Neural cell (in vitro differentiated cells): ENCODE measurements around the gene MB21D2. TPM values are rescaled to one million over a fixed set of nuclear protein-coding genes. Genes with fewer than 3 reads are reported as not detected.

ENCODE experiments used
- H2AFZ ChIP-seq: fragments of 200-600, 300-800 bp; sonication (generic), shearing (Covaris generic); 2 replicates; pipeline ENCODE4 v1.6.0; 2014; ENCODE audit warnings: low read depth, mild to moderate bottlenecking, antibody characterized with exemption, low read length, moderate library complexity
- H3F3A ChIP-seq: fragments of 200-600 bp; shearing (Covaris generic); 2 replicates; pipeline ENCODE4 v1.6.1; 2016; ENCODE audit warnings: mild to moderate bottlenecking, moderate library complexity, mixed read lengths, antibody characterized with exemption, low read length; ENCODE audit not compliant: insufficient read depth, poor library complexity, severe bottlenecking
- H3K27ac ChIP-seq: fragments of 200-600, 300-800 bp; sonication (generic), shearing (Covaris generic); 2 replicates; pipeline ENCODE4 v1.5.1; 2014; ENCODE audit warnings: mild to moderate bottlenecking, low read length, moderate library complexity
- H3K27me3 ChIP-seq: fragments of 300-800, 200-600 bp; sonication (generic), shearing (Covaris generic); 2 replicates; pipeline ENCODE4 v1.6.0; 2014; ENCODE audit warnings: mild to moderate bottlenecking, low read depth, low read length, moderate library complexity; ENCODE audit not compliant: insufficient read depth
- H3K36me3 ChIP-seq: fragments of 300-800, 200-600 bp; sonication (generic), shearing (Covaris generic); 2 replicates; pipeline ENCODE4 v1.5.1; 2014; ENCODE audit warnings: mild to moderate bottlenecking, antibody characterized with exemption, low read length, moderate library complexity; ENCODE audit not compliant: insufficient read depth
- H3K4me2 ChIP-seq: fragments of 300-800, 200-600 bp; sonication (generic), shearing (Covaris generic); 2 replicates; pipeline ENCODE4 v1.6.0; 2014; ENCODE audit warnings: mild to moderate bottlenecking, low read length
- H3K4me3 ChIP-seq: fragments of 300-800, 200-600 bp; sonication (generic), shearing (Covaris generic); 2 replicates; pipeline ENCODE4 v1.5.1; 2014; ENCODE audit warnings: mild to moderate bottlenecking, low read length, moderate library complexity
- H3K79me2 ChIP-seq: fragments of 200-600 bp; shearing (Covaris generic); replicated peaks from 2 replicates; pipeline ENCODE4 v1.6.0; 2014; ENCODE audit warnings: mild to moderate bottlenecking, low read length, moderate library complexity; ENCODE audit not compliant: insufficient read depth
- H3K9ac ChIP-seq: fragments of 300-800, 200-600 bp; sonication (generic), shearing (Covaris generic); 2 replicates; pipeline ENCODE4 v1.6.1; 2016; ENCODE audit warnings: mild to moderate bottlenecking, low read length, mixed read lengths
- H3K9me2 ChIP-seq: fragments of 200-600 bp; shearing (Covaris generic); 2 replicates; pipeline ENCODE4 v1.6.1; 2016; ENCODE audit warnings: mild to moderate bottlenecking, low read length, mixed read lengths; ENCODE audit not compliant: insufficient read depth
- H3K9me3 ChIP-seq: fragments of 200-600, 300-800 bp; sonication (generic), shearing (Covaris generic); 2 replicates; pipeline ENCODE4 v1.6.1; 2016; ENCODE audit warnings: mild to moderate bottlenecking, mixed run types, low read length, moderate library complexity, mixed read lengths
- H4K20me1 ChIP-seq: fragments of 200-600 bp; shearing (Covaris generic); 2 replicates; pipeline ENCODE4 v1.6.1; 2016; ENCODE audit warnings: mild to moderate bottlenecking, mixed run types; ENCODE audit not compliant: insufficient read depth
- CTCF ChIP-seq: fragments of 450-650 bp; IDR thresholded peaks from 2 replicates; pipeline ENCODE4 v1.5.1; 2014; ENCODE audit warnings: antibody characterized with exemption, mild to moderate bottlenecking, moderate library complexity; ENCODE audit not compliant: poor library complexity, severe bottlenecking
- EP300 ChIP-seq: fragments of 450-650 bp; conservative IDR thresholded peaks from 2 replicates; pipeline ENCODE4 v1.6.1; 2014; ENCODE audit warnings: antibody characterized with exemption, mild to moderate bottlenecking, moderate library complexity; ENCODE audit not compliant: poor library complexity, severe bottlenecking
- EZH2 ChIP-seq: fragments of 200-600, 300-800 bp; shearing (Covaris generic), sonication (generic); IDR thresholded peaks from 2 replicates; pipeline ENCODE4 v1.6.1; 2014; ENCODE audit warnings: antibody characterized with exemption, low read length, borderline replicate concordance, mild to moderate bottlenecking; ENCODE audit not compliant: insufficient read depth, poor library complexity, severe bottlenecking
- MXI1 ChIP-seq: fragments of 450-650 bp; conservative IDR thresholded peaks from 2 replicates; pipeline ENCODE4 v1.6.1; 2014; ENCODE audit warnings: antibody characterized with exemption, mild to moderate bottlenecking; ENCODE audit not compliant: poor library complexity, severe bottlenecking
- POLR2AphosphoS5 ChIP-seq: IDR thresholded peaks from 2 replicates; pipeline ENCODE4 v1.6.1; 2012
- RAD21 ChIP-seq: fragments of 450-650 bp; conservative IDR thresholded peaks from 2 replicates; pipeline ENCODE4 v1.6.1; 2014; ENCODE audit warnings: antibody characterized with exemption, mild to moderate bottlenecking, moderate library complexity
- REST ChIP-seq: IDR thresholded peaks from 2 replicates; pipeline ENCODE4 v1.6.1; 2012; ENCODE audit warnings: borderline replicate concordance
- SMC3 ChIP-seq: fragments of 450-650 bp; conservative IDR thresholded peaks from 2 replicates; pipeline ENCODE4 v1.6.1; 2014; ENCODE audit warnings: antibody characterized with exemption, mild to moderate bottlenecking, moderate library complexity; ENCODE audit not compliant: poor library complexity
- TAF1 ChIP-seq: IDR thresholded peaks from 2 replicates; pipeline ENCODE4 v1.6.1; 2012; ENCODE audit warnings: low read depth
- polyA plus RNA-seq: library from polyadenylated mRNA; depleted of rRNA; stranded (reverse); fragments of >200 nt; gene quantifications from 2 replicates; pipeline ENCODE4 v1.2.3, GENCODE V29; 2014

Gene MB21D2
- polyA plus RNA-seq, 1 donor from 2014 or later = 39.0 TPM

- H3K27me3 ChIP-seq = no peaks in the 10 kb centered on the region
- H2AFZ ChIP-seq = no peak overlapping the region
- no peaks in the 10 kb centered on the region for H3K36me3 ChIP-seq
- H3K9me3 ChIP-seq = no peaks in the 10 kb centered on the region
- no peaks in the 10 kb centered on the region for H4K20me1 ChIP-seq
- no peaks in the 10 kb centered on the region for H3K9me2 ChIP-seq
- no peak overlapping the region for H3K4me3 ChIP-seq
- H3F3A ChIP-seq = no peaks in the 10 kb centered on the region
- H3K4me2 ChIP-seq = no peak overlapping the region
- no peak overlapping the region for H3K27ac ChIP-seq
- no peak overlapping the region for H3K9ac ChIP-seq
- no peaks in the 10 kb centered on the region for H3K79me2 ChIP-seq
- TF ChIP-seq MXI1 = no peak
- TF ChIP-seq TAF1 = no peak
- no peak for TF ChIP-seq POLR2AphosphoS5
- no peak for TF ChIP-seq CTCF
- no peak for TF ChIP-seq RAD21
- no peak for TF ChIP-seq REST
- no peak for TF ChIP-seq EZH2
These were observed 96.5 kb downstream of the MB21D2 start for GRCh38 chr3:192821161-192821560.

- H3K9ac ChIP-seq = no peak overlapping the region
- no peak overlapping the region for H3K4me2 ChIP-seq
- H3K79me2 ChIP-seq = no peaks in the 10 kb centered on the region
- no peaks in the 10 kb centered on the region for H3K9me3 ChIP-seq
- H3F3A ChIP-seq = no peaks in the 10 kb centered on the region
- H3K27ac ChIP-seq = no peak overlapping the region
- no peaks in the 10 kb centered on the region for H3K36me3 ChIP-seq
- no peaks in the 10 kb centered on the region for H4K20me1 ChIP-seq
- H3K27me3 ChIP-seq = no peaks in the 10 kb centered on the region
- no peaks in the 10 kb centered on the region for H3K9me2 ChIP-seq
- TF ChIP-seq EZH2 (no peak), POLR2AphosphoS5 (no peak), RAD21 (no peak), REST (no peak), MXI1 (no peak), CTCF (no peak), SMC3 (no peak), EP300 (no peak), TAF1 (no peak)
- no peak overlapping the region for H2AFZ ChIP-seq
- H3K4me3 ChIP-seq = no peak overlapping the region
These were observed 97.5 kb downstream of the MB21D2 start for GRCh38 chr3:192820161-192820560.
